HepG2 (cell line): ENCODE results near the gene SLC13A5. TPM values are rescaled to one million over a fixed set of nuclear protein-coding genes. Genes with fewer than 3 reads are reported as not detected.
A peak's percentile ranks its signal among the peaks of the same experiment; 100 is the strongest.

Source experiments
- BHLHE40 ChIP-seq: IDR thresholded peaks from 2 replicates; pipeline ENCODE4 v1.6.1; 2011; ENCODE audit warnings: low read length, improper control_type of control experiment
- BRCA1 ChIP-seq: sonication (generic); formaldehyde crosslinking; IDR thresholded peaks from 2 replicates; pipeline ENCODE4 v1.4.0; 2020; ENCODE audit warnings: missing genetic modification reagents
- DNMT1 ChIP-seq: sonication (generic); formaldehyde crosslinking; IDR thresholded peaks from 2 replicates; pipeline ENCODE4 v1.5.1; 2020; ENCODE audit warnings: mild to moderate bottlenecking, missing genetic modification reagents
- EEA1 ChIP-seq: sonication (generic); formaldehyde crosslinking; IDR thresholded peaks from 2 replicates; pipeline ENCODE4 v1.5.1; 2020; ENCODE audit warnings: mild to moderate bottlenecking, missing genetic modification reagents, borderline replicate concordance
- GPN1 ChIP-seq: sonication (generic); formaldehyde crosslinking; IDR thresholded peaks from 2 replicates; pipeline ENCODE4 v1.5.1; 2020; ENCODE audit warnings: missing genetic modification reagents, borderline replicate concordance
- KDM2A ChIP-seq: sonication (generic); formaldehyde crosslinking; IDR thresholded peaks from 2 replicates; pipeline ENCODE4 v1.4.0; 2020; ENCODE audit warnings: low read depth, missing genetic modification reagents, borderline replicate concordance
- NFE2 ChIP-seq: sonication (generic); formaldehyde crosslinking; IDR thresholded peaks from 2 replicates; pipeline ENCODE4 v1.4.0; 2020; ENCODE audit warnings: missing genetic modification reagents
- NR3C1 ChIP-seq: sonication (generic); formaldehyde crosslinking; IDR thresholded peaks from 2 replicates; pipeline ENCODE4 v1.4.0; 2020; ENCODE audit warnings: missing genetic modification reagents
- SP2 ChIP-seq: sonication (generic); formaldehyde crosslinking; IDR thresholded peaks from 2 replicates; pipeline ENCODE4 v1.5.1; 2020; ENCODE audit warnings: mild to moderate bottlenecking, missing genetic modification reagents
- STAG1 ChIP-seq: sonication (generic); formaldehyde crosslinking; IDR thresholded peaks from 2 replicates; pipeline ENCODE4 v1.4.0; 2020; ENCODE audit warnings: missing genetic modification reagents
- TAF15 ChIP-seq: fragments of 200-400 bp; formaldehyde crosslinking; IDR thresholded peaks from one replicate; pipeline ENCODE4 v1.6.1; 2018; ENCODE audit warnings: mild to moderate bottlenecking, low read depth, low read length; ENCODE audit not compliant: poor library complexity, severe bottlenecking
- TFDP1 ChIP-seq: IDR thresholded peaks from 2 replicates; pipeline ENCODE4 v1.6.1; 2016; ENCODE audit warnings: missing compliant biosample characterization, missing genetic modification reagents, borderline replicate concordance
- WIZ ChIP-seq: sonication (generic); formaldehyde crosslinking; IDR thresholded peaks from 2 replicates; pipeline ENCODE4 v1.5.1; 2020; ENCODE audit warnings: mild to moderate bottlenecking, missing genetic modification reagents
- ZNF746 ChIP-seq: sonication (generic); formaldehyde crosslinking; IDR thresholded peaks from 2 replicates; pipeline ENCODE4 v1.8.0; 2022; ENCODE audit warnings: mild to moderate bottlenecking, missing genetic modification reagents
- ZNF800 ChIP-seq: sonication (generic); formaldehyde crosslinking; IDR thresholded peaks from 2 replicates; pipeline ENCODE4 v1.4.0; 2020; ENCODE audit warnings: missing genetic modification reagents
- polyA plus RNA-seq, 8 experiments: library from polyadenylated mRNA; depleted of rRNA in 3 of 8; stranded (reverse) in 7 of 8; unstranded in 1 of 8; fragments of >200 nt; fragmentation: Illumina TruSeq in 4 of 8; extraction: Trizol in 4 of 8; gene quantifications; 2 replicates each; pipeline versions ENCODE4 v1.2.1 to v1.2.3, GENCODE V29; 2011 to 2016; ENCODE audit warnings: low read depth in 4 of 8, missing spikeins in 1 of 8, mixed read lengths in 1 of 8; ENCODE audit not compliant: insufficient read depth in 1 of 8
- total RNA-seq, 5 experiments: library from RNA; depleted of rRNA; stranded (reverse); fragments of >200 nt; fragmentation: Illumina TruSeq; extraction: Trizol; gene quantifications; 2 replicates each; pipeline ENCODE4 v1.2.3, GENCODE V29; 2016; ENCODE audit warnings: low read depth in 1 of 5
- TF ChIP-seq, protein P1 (sequence below): sonication (generic); formaldehyde crosslinking; IDR thresholded peaks from 2 replicates; pipeline ENCODE4 v1.5.0; 2020; ENCODE audit warnings: missing genetic modification reagents, mild to moderate bottlenecking, borderline replicate concordance
- TF ChIP-seq, protein P2 (sequence below): sonication (generic); formaldehyde crosslinking; IDR thresholded peaks from 2 replicates; pipeline ENCODE4 v1.5.0; 2020; ENCODE audit warnings: mild to moderate bottlenecking, missing genetic modification reagents, borderline replicate concordance
- TF ChIP-seq, protein P3 (sequence below): sonication (generic); formaldehyde crosslinking; IDR thresholded peaks from 2 replicates; pipeline ENCODE4 v1.5.0; 2020; ENCODE audit warnings: mild to moderate bottlenecking, missing genetic modification reagents
- TF ChIP-seq, protein P4 (sequence below): sonication (generic); formaldehyde crosslinking; IDR thresholded peaks from 2 replicates; pipeline ENCODE4 v1.9.0; 2021; ENCODE audit warnings: missing genetic modification reagents, mild to moderate bottlenecking, borderline replicate concordance

The SLC13A5 gene
- total and polyA plus RNA-seq, 2 of the 13 experiments (the other 11 are each of a cell fraction or from before 2014, with no cell fraction given) = 42.8 to 310 TPM

GRCh38 chr17:6683081-6683684 is 30.0 kb downstream of the SLC13A5 start (continued):
- TF ChIP-seq BRCA1 (0 out of 2 replicates have a peak, but pooled peaks have one; percentile 75), SP2 (CRISPR knock-in tag) (no peak), DNMT1 (CRISPR knock-in tag) (no peak), WIZ (CRISPR knock-in tag) (no peak), EEA1 (no peak), ZNF800 (CRISPR knock-in tag) (peak; percentile 65; the same call in 1 of the 2 replicates), STAG1 (CRISPR knock-in tag) (no peak), TFDP1 (no peak), NFE2 (no peak), NR3C1 (CRISPR knock-in tag) (no peak), ZNF746 (CRISPR knock-in tag) (no peak), TAF15 (no peak), BHLHE40 (no peak), KDM2A (no peak), GPN1 (no peak)
- TF ChIP-seq, protein P1, sequence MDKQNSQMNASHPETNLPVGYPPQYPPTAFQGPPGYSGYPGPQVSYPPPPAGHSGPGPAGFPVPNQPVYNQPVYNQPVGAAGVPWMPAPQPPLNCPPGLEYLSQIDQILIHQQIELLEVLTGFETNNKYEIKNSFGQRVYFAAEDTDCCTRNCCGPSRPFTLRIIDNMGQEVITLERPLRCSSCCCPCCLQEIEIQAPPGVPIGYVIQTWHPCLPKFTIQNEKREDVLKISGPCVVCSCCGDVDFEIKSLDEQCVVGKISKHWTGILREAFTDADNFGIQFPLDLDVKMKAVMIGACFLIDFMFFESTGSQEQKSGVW (CRISPR knock-in tag) = no peak
- TF ChIP-seq, protein P2, sequence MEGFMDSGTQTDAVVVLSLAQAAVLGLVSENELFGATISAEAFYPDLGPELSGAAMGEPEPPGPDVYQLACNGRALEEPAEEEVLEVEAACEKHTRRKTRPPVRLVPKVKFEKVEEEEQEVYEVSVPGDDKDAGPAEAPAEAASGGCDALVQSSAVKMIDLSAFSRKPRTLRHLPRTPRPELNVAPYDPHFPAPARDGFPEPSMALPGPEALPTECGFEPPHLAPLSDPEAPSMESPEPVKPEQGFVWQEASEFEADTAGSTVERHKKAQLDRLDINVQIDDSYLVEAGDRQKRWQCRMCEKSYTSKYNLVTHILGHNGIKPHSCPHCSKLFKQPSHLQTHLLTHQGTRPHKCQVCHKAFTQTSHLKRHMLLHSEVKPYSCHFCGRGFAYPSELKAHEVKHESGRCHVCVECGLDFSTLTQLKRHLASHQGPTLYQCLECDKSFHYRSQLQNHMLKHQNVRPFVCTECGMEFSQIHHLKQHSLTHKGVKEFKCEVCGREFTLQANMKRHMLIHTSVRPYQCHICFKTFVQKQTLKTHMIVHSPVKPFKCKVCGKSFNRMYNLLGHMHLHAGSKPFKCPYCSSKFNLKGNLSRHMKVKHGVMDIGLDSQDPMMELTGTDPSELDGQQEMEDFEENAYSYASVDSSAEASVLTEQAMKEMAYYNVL (CRISPR knock-in tag) = no peak
- TF ChIP-seq, protein P3, sequence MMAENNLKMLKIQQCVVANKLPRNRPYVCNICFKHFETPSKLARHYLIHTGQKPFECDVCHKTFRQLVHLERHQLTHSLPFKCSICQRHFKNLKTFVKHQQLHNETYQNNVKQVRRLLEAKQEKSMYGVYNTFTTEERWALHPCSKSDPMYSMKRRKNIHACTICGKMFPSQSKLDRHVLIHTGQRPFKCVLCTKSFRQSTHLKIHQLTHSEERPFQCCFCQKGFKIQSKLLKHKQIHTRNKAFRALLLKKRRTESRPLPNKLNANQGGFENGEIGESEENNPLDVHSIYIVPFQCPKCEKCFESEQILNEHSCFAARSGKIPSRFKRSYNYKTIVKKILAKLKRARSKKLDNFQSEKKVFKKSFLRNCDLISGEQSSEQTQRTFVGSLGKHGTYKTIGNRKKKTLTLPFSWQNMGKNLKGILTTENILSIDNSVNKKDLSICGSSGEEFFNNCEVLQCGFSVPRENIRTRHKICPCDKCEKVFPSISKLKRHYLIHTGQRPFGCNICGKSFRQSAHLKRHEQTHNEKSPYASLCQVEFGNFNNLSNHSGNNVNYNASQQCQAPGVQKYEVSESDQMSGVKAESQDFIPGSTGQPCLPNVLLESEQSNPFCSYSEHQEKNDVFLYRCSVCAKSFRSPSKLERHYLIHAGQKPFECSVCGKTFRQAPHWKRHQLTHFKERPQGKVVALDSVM = no peak
- TF ChIP-seq, protein P4, sequence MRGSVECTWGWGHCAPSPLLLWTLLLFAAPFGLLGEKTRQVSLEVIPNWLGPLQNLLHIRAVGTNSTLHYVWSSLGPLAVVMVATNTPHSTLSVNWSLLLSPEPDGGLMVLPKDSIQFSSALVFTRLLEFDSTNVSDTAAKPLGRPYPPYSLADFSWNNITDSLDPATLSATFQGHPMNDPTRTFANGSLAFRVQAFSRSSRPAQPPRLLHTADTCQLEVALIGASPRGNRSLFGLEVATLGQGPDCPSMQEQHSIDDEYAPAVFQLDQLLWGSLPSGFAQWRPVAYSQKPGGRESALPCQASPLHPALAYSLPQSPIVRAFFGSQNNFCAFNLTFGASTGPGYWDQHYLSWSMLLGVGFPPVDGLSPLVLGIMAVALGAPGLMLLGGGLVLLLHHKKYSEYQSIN (CRISPR knock-in tag) = no peak
